ENCODE measurements around the gene CELA3B.
"Not testable (repeated sequence)": the region's sequence is repeated elsewhere in the genome, so short reads cannot be mapped to it uniquely, and the experiment has no call there.

GRCh38 chr1:21998624-21999294, 21.9 kb downstream of the CELA3B start:
- TF ChIP-seq CTCF (optimal IDR thresholded peaks at IDR 0.05 in 1 of 3, IDR thresholded peaks at IDR 0.05 in 1 of 3, conservative IDR thresholded peaks at IDR 0.05 in 1 of 3; ENCODE audit: extremely low read depth in 1 of 3, insufficient read depth in 2 of 3, low read length in 3 of 3); EZH2 (IDR thresholded peaks at IDR 0.05; ENCODE audit: low read length): not testable (repeated sequence)
